Right ventricle myocardium inferior (tissue), 1 donor: ENCODE measurements around the gene CTF1. TPM values are rescaled to one million over a fixed set of nuclear protein-coding genes. Genes with fewer than 3 reads are reported as not detected.
"Not testable (repeated sequence)": the region's sequence is repeated elsewhere in the genome, so short reads cannot be mapped to it uniquely, and the experiment has no call there.

ENCODE experiments used
- ATAC-seq: fragments of 200-7000 bp; cut with Tn5 transposase; one replicate; pipeline ENCODE4 v1.9.1; 2020; ENCODE audit warnings: mild to moderate bottlenecking, moderate library complexity
- DNase-seq: peaks from one replicate; pipeline ENCODE4 v3.0.0; 2021; ENCODE audit errors: missing footprints
- intact Hi-C: fragments of 100-400 bp; cut with DNase I; formaldehyde crosslinking; loops from one replicate; pipeline ENCODE4 v1.11.0; 2022
- total RNA-seq: library from RNA; stranded (reverse); fragmentation: NEBNext Ultra II Directional; extraction: Animal tissue kit (Norgen Biotek cat#: 25700); gene quantifications from one replicate; pipeline ENCODE4 v1.2.1, GENCODE V29; 2021
- donor health status: DM: no; HTN: yes; CAD: no; lungs with severe emphysema.

The CTF1 gene
- total RNA-seq, 1 donor from 2014 or later = 8.7 TPM

GRCh38 chr16:30884760-30885159 lies 11.7 kb upstream of the CTF1 start:
- ATAC-seq = no peak
- intact Hi-C loops = no loop called here
- no peak for DNase-seq

DNA sequence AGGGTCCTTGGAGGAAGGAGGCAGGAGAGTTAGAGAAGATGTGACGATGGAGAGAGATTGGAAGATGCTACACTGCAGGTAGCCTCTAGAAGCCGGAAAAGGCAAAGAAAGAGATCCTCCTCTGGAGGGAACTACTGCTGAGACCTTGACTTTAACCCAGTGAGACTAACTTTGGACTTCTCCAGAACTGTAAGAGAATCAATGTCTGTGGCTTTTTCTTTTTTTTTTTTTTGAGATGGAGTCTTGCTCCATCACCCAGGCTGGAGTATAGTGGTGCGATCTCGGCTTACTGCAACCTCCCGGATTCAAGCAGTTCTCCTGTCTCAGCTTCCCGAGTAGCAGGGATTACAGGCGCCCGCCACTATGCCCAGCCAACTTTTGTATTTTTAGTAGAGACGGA lies 11.2 kb upstream of the CTF1 start:
- ATAC-seq = no peak
- intact Hi-C loops = no loop called here
- DNase-seq = no peak

GRCh38 chr16:30886145-30886544 lies 10.3 kb upstream of the CTF1 start:
- ATAC-seq (no peak), DNase-seq (no peak)
- intact Hi-C loops = no loop called here

DNA sequence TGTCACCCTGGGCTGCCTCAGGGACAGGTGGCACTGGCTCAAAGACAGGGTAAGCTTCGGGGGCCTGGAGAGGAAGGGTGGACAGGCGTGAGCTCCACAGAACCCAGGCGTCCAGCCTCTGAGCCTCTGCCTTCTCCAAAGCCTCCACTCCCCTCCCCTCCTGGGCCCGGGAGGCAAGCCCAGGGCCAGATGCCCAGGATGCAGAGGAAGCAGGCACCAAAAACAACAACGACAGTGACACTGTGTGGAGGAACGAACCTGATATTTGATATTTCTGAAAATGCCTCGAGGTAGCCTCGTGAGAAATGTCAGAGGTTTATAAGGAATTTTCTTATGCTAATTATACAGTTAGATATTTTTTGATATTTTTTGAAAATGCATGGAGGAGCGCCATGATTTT lies 8.5 kb upstream of the CTF1 start:
- intact Hi-C loops = no loop called here
- ATAC-seq = no peak
- no peak for DNase-seq

- no peak for DNase-seq
- ATAC-seq = no peak
- intact Hi-C loops = no loop called here
Observed at GRCh38 chr16:30888856-30889499, 7.4 kb upstream of the CTF1 start.

- ATAC-seq (no peak), DNase-seq (no peak)
- intact Hi-C loops = loop anchor here (10.0 kb wide), 1 partner anchor 1085 kb away; the partner anchor contains the start of gene MAZ
Observed at GRCh38 chr16:30889721-30890120, 6.7 kb upstream of the CTF1 start.

DNA sequence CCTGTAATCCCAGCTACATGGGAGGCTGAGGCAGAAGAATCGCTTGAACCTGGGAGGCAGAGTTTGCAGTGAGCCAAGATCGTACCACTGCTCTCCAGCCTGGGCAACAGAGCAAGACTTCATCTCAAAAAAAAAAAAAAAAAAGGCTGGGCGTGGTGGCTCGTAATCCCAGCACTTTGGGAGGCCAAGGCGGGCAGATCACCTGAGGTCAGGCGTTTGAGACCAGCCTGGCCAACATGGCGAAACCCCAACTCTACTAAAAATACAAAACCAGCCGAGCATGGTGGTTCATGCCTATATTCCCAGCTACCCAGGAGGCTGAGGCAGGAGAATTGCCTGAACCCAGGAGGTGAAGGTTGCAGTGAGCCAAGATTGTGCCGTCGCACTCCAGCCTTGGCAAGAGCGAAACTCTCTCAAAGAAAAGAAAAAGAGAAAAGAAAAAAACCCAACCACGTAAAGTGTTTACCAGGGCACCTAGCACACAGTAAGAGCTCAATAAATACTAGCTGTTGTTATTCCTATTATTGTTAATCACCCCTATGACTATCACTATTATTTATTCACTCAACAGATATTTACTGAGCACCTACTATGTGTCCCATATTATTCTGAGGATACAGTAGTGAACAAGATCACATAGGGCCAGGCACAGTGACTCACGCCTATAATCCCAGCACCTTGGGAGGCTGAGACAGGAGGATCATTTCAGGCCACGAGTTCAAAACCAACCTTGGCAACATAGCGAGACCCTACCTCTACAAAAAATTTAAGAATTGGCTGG lies 5.2 kb upstream of the CTF1 start:
- not testable (repeated sequence) for DNase-seq, ATAC-seq
- intact Hi-C loops = loop anchor here (10.0 kb wide), 1 partner anchor 1086 kb away; the partner anchor contains the start of gene MAZ

DNA sequence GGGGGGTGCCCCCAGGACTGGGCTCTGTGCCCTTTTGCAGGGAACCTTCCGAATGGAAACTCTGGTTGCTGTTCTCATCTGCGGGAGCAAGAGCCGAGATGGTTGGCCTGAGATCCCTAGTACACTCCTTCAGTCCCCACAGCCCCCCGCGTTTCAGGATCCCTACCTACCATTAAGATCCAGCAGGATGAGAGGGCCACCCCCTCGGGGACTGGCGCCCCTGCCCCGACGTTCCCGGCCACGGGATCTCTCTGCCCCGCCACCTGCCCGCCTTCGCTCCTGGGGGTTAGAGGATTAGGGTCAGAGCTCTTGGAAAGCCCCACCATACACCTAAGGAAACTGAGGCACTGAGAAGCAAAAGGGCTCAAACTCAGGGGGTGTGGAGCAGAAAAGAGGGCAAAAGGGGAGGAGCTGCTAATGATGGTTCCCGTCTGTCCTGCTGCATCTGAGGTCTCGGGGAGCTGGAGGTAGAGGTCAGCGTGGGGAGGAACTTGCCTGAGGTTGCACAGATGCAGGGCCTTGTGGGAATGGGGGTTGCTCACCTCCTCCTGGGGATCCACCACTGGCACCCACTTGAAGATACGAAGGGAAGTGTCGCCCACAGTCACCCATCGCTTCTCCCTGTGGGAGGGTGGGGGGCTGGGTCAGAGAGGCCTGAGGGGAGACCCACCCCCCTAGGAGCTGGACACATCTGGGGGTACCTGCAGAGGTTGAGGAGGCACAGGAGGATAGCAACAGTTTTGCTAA lies 3.6 kb upstream of the CTF1 start:
- intact Hi-C loops = loop anchor here (10.0 kb wide), 1 partner anchor 1088 kb away; the partner anchor contains the start of gene MAZ
- DNase-seq (no peak), ATAC-seq (no peak)

- ATAC-seq = no peak
- intact Hi-C loops = loop anchor here (10.0 kb wide), 1 partner anchor 1089 kb away; the partner anchor contains the start of gene MAZ
- DNase-seq = no peak
Observed at GRCh38 chr16:30893417-30893743, 3.0 kb upstream of the CTF1 start.

GRCh38 chr16:30893744-30894539 lies 2.5 kb upstream of the CTF1 start, which contains the start of gene BCL7C:
TSS of gene BCL7C (minus strand) at chr16:30894077. CDS start at chr16:30893944, 133 bp downstream.
- peak; percentile 97 for DNase-seq

DNA sequence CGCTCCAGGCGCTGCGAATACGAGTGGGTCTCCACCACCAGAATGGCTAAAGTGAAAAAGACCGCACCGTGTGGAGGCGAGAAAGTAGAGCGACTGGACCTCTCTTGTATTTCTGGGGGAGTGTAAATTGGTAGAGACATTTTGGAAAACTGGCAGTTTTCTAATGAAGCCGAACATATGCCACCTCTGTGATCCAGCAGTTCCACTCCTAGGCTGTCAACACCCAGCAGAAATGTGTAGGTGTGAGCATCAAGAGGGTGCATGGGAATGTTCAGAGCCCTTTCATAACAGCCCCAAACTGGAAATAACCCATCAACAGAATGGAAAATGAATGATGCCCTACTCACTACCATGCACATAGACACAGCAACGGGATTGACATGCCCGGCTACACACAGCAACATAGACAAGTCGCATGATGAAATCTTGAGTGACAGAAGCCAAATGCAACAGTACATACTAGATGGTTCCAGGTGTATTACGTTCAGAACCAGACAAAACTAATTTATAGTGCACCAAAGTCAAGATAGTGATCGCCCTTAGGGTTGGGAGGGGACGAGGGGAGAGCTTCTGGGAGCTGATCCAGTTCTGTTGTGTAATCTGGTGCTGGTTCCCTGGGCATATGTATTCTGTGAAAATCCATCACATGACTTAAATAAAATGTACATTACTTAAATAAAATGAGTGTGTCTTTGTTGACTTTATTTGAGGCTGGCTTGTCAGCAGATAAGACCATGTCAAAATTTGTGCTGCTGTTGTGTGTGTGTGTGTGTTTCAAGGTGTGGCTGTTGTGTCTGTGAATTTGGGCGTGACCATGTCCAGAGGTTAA lies 1.7 kb upstream of the CTF1 start:
- ATAC-seq = no peak
- DNase-seq = no peak

More at GRCh38 chr16:30893744-30894539, 2.5 kb upstream of the CTF1 start, which contains the start of gene BCL7C:
- intact Hi-C loops = loop anchor here (2.0 to 10.0 kb wide), 2 partner anchors 19 to 1089 kb away; partner anchors contain the start of gene MAZ
- peak; percentile 88 for ATAC-seq

DNA sequence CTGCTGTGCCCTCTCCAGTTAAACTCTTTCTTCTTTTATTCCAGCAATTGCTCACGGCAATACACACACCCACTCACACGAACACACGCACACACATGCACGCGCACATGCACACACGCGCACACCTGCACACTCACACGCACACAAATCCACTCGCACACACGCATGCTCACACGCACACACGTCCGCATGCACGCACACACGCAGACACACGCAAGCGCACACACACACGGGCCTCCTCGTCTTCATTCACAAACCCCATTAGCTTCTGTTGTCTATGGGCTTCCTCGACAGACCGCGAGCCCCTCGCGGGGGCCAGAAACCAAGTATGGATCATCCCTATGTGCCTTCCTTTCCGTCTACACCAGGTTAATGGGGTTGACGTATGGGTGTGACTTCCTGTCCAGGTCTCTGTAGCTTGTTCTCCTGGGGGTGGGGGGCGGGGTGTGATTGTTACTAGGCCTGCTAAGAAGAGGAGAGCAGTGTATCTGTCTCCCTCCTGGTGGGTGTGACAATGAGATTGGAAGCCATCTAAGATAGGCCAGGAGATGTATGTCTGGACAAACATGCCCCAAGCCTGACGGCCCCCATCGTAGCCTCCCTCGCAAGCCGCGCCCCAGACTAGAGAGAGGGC lies 670 bp upstream of the CTF1 start:
- DNase-seq (no peak), ATAC-seq (no peak)
- intact Hi-C loops = loop anchor here (2.0 to 10.0 kb wide), 3 partner anchors 21 to 1091 kb away; partner anchors contain the start of genes FBXL19 and MAZ

More for the DNA sequence above, 1.7 kb upstream of the CTF1 start:
- intact Hi-C loops = loop anchor here (2.0 to 10.0 kb wide), 2 partner anchors 20 to 1090 kb away; partner anchors contain the start of gene MAZ

GRCh38 chr16:30896889-30897733 lies 697 bp downstream of the CTF1 start:
- peak; percentile 98 for DNase-seq
- intact Hi-C loops = loop anchor here (2.0 to 10.0 kb wide), 2 partner anchors 26 to 1092 kb away; partner anchors contain the start of genes FBXL19 and MAZ
- ATAC-seq = peak; percentile 69

DNA sequence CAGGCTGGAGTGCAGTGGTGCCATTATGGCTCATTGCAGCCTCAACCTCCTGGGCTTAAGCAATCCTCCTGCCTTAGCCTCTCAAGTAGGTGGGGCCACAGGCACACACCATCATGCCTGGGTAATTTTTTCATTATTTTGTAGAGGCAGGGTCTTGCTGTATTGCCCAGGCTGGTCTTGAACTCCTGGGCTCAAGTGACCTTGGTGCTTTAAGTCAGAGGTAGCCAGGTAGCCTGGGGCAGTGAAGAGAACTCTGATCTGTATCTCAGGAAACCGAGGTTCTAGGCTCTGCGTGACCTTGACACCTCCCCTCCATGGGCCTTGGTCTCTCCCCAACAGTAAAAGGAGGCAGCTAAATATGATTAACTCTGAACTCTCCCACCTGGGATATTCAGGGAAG lies 3.4 kb downstream of the CTF1 start:
- intact Hi-C loops = loop anchor here (10.0 kb wide), 1 partner anchor 1095 kb away; the partner anchor contains the start of gene MAZ
- no peak for ATAC-seq
- no peak for DNase-seq

- intact Hi-C loops = no loop called here
- DNase-seq (no peak), ATAC-seq (no peak)
Observed at GRCh38 chr16:30900588-30900987, 4.2 kb downstream of the CTF1 start.
